ENCODE results near the gene CENPO. TPM values are rescaled to one million over a fixed set of nuclear protein-coding genes. Genes with fewer than 3 reads are reported as not detected.

Gene CENPO
- total RNA-seq, 1 donor from 2014 or later, result 18.0 TPM

DNA sequence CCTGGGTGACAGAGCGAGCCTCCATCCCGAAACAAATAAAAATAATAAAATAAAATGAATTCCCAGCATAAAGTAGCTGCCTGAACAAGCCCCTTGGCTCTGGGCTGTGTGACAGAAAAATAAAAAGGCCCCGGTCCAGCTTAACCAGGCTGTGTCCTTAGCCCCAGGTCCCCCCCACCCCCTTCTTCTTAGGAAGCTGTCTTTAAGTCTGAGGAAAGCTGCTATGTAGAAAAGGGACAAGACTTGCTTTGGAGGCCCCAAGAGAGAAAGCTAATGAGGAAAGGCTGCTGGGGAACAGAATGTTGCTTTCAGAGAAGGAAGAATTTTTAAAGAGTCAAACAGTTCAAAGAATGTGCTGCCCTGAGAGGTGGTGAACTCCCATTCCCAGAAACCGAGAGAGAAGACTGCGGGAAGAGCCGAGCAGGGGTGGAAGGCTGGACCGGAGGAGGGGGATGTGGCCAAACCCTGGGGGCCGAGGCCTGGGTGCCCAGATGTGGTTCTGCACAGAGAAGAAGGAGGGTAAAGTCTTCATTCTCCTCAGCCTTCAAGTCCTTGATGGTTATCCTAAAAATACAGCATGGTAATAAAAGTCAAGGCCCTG lies 61.9 kb downstream of the CENPO start:
- H3K4me3 ChIP-seq (ENCODE audit: low read depth, low read length), result no peak overlapping the region
- DNase-seq (ENCODE audit: low read depth), result no peak
- no peak for TF ChIP-seq CTCF (conservative IDR thresholded peaks at IDR 0.05; ENCODE audit: low read depth, low read length)

DNA sequence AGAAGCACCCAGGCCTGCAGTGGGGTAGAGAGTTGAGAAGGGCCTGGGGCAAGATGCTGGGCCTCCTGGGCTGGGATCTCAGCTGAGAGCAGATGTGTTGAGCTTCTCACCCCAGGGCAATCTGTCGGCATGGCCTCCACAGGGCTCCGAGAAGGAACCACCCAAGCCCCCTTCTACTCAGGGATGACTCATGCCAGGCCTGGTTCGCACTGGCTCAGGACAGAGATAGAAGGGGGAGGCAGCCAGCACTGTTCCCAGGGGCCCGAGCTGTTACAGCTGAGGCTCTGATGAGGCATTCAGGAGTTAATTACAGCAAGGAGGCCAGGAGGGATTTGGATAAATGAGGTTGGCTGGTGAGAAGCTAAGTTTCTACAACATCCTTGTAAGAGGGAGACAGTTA lies 62.5 kb downstream of the CENPO start:
- DNase-seq (ENCODE audit: low read depth), result no peak
- H3K4me3 ChIP-seq (ENCODE audit: low read depth, low read length), result no peak overlapping the region
- TF ChIP-seq CTCF (conservative IDR thresholded peaks at IDR 0.05; ENCODE audit: low read depth, low read length), result no peak

GRCh38 chr2:24856791-24857211 lies 63.6 kb downstream of the CENPO start:
- no peak overlapping the region for H3K4me3 ChIP-seq (ENCODE audit: low read depth, low read length)
- TF ChIP-seq CTCF (conservative IDR thresholded peaks at IDR 0.05; ENCODE audit: low read depth, low read length), result no peak
- no peak for DNase-seq (ENCODE audit: low read depth)

DNA sequence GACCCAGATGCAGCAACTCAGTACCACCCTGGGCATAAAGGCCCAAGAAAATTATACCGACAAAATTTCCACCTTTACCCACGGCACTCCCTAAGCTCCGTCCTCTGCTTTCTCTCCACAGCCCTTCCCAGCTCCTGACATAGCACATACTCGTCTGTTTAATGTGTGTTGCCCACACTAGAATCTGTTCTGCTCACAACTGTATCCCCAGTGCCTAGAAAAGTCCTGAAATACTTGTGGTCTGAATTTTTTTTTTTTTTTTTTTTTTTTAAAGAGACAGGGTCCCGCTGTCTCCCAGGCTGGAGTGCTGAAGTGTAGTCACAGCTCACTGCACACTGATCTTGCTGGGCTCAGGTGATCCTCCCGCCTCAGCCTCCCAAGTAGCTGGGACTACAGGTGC lies 64.5 kb downstream of the CENPO start:
- no peak for DNase-seq (ENCODE audit: low read depth)
- H3K4me3 ChIP-seq (ENCODE audit: low read depth, low read length), result no peak overlapping the region
- TF ChIP-seq CTCF (conservative IDR thresholded peaks at IDR 0.05; ENCODE audit: low read depth, low read length), result no peak

DNA sequence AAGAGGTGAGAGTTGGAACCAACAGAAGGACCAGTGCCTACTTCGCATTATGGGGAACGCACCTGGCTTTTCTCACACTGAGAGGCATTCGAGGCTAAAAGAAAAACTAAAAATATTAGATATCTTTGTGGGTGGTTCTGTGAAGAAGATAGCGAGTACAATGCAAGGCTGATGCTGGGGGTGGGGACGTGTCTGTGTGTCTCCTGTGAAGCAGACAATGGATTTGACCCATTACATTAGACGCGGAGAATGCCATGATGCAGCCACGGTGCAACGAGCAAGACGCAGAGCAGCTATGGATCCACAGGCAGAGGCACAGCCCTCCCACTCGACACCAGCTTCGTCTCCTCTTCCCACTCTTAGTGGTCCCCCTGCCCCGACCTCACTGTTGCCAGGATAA lies 65.8 kb downstream of the CENPO start:
- DNase-seq (ENCODE audit: low read depth), result no peak
- no peak for TF ChIP-seq CTCF (conservative IDR thresholded peaks at IDR 0.05; ENCODE audit: low read depth, low read length)
- H3K4me3 ChIP-seq (ENCODE audit: low read depth, low read length), result no peak overlapping the region

DNA sequence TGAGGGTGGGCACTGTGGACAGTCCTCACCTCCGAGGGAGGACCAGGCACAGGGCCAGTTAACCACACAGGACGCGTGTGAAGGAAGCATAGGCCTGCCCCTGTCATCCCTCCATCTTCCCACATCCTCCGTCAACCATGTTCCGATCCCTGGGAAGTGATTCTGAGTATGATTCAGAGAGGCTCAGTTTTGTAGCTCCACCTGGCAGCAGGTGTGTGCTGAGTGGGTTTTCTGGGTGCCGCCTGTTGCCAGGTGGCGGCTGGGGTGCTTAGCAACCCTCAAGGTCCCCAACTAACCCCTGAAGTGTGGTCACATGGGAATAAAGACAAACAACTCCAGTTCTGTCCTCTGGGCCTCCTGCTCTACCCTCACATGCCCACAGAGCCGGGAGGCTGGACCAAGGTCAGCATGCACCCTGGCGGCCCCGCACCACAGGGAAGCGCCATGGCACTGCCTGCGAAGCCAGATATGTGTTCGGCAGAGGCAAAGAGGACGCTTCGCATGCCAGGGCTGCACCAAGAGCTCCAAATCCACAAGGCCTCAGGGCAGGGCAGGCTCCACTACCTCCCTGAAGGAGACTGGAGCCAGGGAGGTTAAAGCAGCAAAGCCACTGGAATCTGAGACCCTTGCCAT lies 66.9 kb downstream of the CENPO start:
- no peak overlapping the region for H3K4me3 ChIP-seq (ENCODE audit: low read depth, low read length)
- TF ChIP-seq CTCF (conservative IDR thresholded peaks at IDR 0.05; ENCODE audit: low read depth, low read length), result no peak
- no peak for DNase-seq (ENCODE audit: low read depth)

GRCh38 chr2:24860631-24861030 lies 67.4 kb downstream of the CENPO start:
- DNase-seq (ENCODE audit: low read depth), result no peak
- TF ChIP-seq CTCF (conservative IDR thresholded peaks at IDR 0.05; ENCODE audit: low read depth, low read length), result no peak
- no peak overlapping the region for H3K4me3 ChIP-seq (ENCODE audit: low read depth, low read length)
